Activated CD4-positive, alpha-beta T cell treated with anti-CD3 and anti-CD28 coated beads, Interleukin-2, amount 50 U/mL, for 1 hour (primary cell): ENCODE measurements around the gene TAS2R31.
A peak's percentile ranks its signal among the peaks of the same experiment; 100 is the strongest.

ENCODE experiments used
- DNase-seq: peaks from one replicate; pipeline ENCODE4 v3.0.0-alpha.2; 2020

Gene TAS2R31

DNA sequence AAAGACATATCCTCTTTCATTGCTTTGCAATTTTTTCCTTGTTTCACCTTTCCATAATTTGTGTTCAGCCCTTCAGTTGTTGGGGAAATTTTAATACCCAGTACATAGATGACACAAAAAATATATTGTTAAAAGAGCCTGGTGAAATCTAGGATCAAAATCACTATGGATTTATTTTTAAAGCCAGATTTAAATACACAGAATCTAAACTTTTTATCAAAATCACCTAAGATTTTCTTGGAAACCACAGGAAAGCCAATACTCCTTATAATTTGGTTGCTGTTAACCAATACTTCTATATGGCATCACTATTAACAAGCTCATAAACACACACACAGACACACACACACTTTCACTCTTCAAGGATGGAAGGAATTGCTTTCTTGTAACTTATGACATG is 33.0 kb downstream of the TAS2R31 start, which contains the start of gene TAS2R20:
TSS of gene TAS2R20 (minus strand) at position 101 of the 400 bp plus-strand sequence. CDS start 429 bp downstream, outside the sequence.
- no peak for DNase-seq

DNA sequence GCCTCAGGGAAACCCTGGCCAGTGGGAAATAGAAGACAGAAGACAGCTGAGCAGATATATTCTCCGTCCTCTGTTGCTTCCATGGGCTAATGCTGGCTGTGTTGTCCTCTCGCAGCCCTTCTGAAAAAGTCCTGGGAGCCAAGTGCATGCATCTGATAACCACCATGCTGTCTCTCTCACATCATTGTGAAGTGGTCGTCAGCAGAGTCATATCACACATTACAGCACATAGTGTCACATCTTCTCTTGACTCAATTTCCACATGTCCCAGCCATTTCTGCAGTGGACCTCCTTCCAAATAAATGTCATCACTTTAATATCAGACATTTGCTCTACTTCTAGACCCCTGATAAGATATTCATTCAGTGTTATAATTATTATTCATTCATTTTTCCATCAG is 36.9 kb downstream of the TAS2R31 start:
- no peak for DNase-seq

DNA sequence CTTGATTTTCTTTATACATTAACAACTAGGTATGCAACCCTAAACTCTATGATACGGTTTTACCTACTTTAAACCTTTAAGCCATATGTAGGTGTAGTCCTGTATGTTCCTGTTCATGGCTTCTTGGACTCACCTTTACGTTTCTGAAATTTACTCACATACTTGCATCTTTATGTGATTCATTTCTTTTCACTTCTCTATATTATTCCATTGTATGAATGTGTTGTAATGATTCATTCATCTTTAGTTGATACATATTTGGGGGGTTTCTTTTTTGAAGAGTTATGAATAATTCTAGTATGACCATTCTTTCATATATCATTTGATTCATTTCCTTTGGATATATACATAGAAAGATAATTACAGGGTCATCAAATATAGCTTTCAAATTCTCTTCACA is 42.1 kb downstream of the TAS2R31 start:
- no peak for DNase-seq

DNA sequence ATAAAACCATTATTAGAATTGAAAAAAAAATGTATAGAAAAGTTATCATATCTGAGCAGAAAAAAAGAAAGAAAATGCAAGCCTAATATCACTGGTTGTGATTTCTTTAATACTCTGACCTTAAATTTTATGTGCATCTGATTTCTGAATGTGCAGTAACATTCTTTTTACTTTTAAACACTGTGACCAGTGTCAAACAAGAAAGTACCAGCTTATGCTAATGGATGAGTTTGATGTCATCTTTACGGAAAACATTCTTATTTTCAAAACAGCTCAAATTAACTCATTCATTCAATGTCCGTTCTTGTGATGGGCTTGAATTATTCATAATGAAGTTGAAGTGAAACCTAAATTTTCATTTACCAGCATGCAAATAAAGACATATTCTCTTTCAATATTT is 44.4 kb downstream of the TAS2R31 start, which contains the start of gene TAS2R50:
TSS of gene TAS2R50 (minus strand) at position 101 of the 400 bp plus-strand sequence. CDS start at position 49, 52 bp downstream.
- DNase-seq, result no peak

DNA sequence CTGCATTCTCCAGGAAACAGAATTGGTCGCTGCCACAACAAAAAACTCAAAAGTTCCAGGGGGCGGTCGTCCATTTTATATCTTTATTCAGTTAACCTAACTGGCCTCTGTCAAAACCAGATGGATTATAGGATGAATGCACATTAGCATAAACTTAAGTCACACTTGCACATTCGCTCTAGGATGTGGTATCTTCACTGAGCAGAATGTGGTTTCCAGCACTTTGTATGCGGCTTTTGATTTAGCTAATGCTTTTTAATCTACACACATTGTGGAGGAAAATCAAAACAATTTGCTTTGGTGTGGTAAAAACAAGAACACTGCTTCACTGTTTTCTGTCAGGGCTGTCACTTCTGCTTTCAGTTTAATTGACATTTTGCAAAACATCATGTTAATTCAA is 49.0 kb downstream of the TAS2R31 start:
- DNase-seq, result peak; percentile 6
